Measurements from ENCODE around the gene ANGPTL2.

ANGPTL2 gene

DNA sequence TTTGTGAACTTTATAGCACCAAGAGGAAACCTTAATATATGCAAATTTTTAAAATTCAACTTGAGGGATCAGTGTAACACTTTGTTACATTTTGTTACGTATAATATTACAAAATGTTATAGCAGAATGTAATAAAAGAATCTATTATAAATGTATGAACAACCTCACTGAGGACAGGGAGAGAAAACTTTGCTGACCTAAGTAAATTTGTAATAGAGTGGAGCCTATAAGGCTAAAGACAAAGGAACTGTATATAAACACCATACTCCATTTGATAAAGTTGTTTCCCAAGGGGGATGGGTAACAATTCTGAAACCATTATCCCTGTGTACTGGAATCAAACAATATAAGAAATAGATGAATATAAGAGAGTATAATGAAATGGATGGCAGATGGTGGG, 77.3 kb downstream of the ANGPTL2 start:
- no peak for DNase-seq

GRCh38 chr9:127039492-127039891, 82.9 kb downstream of the ANGPTL2 start:
- DNase-seq, result no peak

- DNase-seq, result no peak
Observed at GRCh38 chr9:127038531-127038930, 83.9 kb downstream of the ANGPTL2 start.
